Immature natural killer cell (primary cell): ENCODE data around the gene LGALS9B. TPM values are rescaled to one million over a fixed set of nuclear protein-coding genes. Genes with fewer than 3 reads are reported as not detected.
"Not testable (repeated sequence)": the region's sequence is repeated elsewhere in the genome, so short reads cannot be mapped to it uniquely, and the experiment has no call there.

Source experiments
- DNase-seq, 3 donors: peaks; one replicate each; pipeline ENCODE4 v3.0.0; 2022; ENCODE audit warnings: mixed read lengths in 1 of 3
- H3K27ac Mint-ChIP-seq, 6 donors: one replicate each; pipeline ENCODE4 v1.8.0; 2020; ENCODE audit warnings: mixed read lengths in 6 of 6, mild to moderate bottlenecking in 5 of 6, inconsistent platforms in 4 of 6, moderate library complexity in 3 of 6
- H3K27me3 Mint-ChIP-seq, 3 donors: one replicate each; pipeline ENCODE4 v1.8.0; 2020 to 2021; ENCODE audit warnings: low read depth in 3 of 3, mild to moderate bottlenecking in 3 of 3, mixed read lengths in 3 of 3, moderate library complexity in 3 of 3, inconsistent platforms in 1 of 3
- H3K36me3 Mint-ChIP-seq, 3 donors: one replicate each; pipeline ENCODE4 v1.8.0; 2020; ENCODE audit warnings: mixed read lengths in 3 of 3, inconsistent platforms in 2 of 3, mild to moderate bottlenecking in 2 of 3
- H3K4me1 Mint-ChIP-seq, 2 donors: one replicate each; pipeline ENCODE4 v1.8.0; 2020; ENCODE audit warnings: inconsistent platforms in 2 of 2, mild to moderate bottlenecking in 2 of 2, mixed read lengths in 2 of 2, moderate library complexity in 1 of 2
- H3K4me3 Mint-ChIP-seq, 5 donors: one replicate each; pipeline ENCODE4 v1.8.0; 2020; ENCODE audit warnings: mild to moderate bottlenecking in 5 of 5, mixed read lengths in 5 of 5, inconsistent platforms in 3 of 5, moderate library complexity in 3 of 5
- H3K9me3 Mint-ChIP-seq, 6 donors: one replicate each; pipeline ENCODE4 v1.8.0; 2020; ENCODE audit warnings: mild to moderate bottlenecking in 6 of 6, mixed read lengths in 6 of 6, inconsistent platforms in 4 of 6, moderate library complexity in 3 of 6
- polyA plus RNA-seq, 3 donors: library from polyadenylated mRNA; unstranded; fragments of 300-500 nt; fragmentation: Illumina TruSeq; gene quantifications; one replicate each; pipeline ENCODE4 v1.2.3, GENCODE V29; 2021

Gene LGALS9B
- 10 to 100 TPM; 20.9 to 23.8 (median 22.3) TPM for polyA plus RNA-seq

GRCh38 chr17:20467447-20467846, at the start of gene LGALS9B:
LGALS9B (minus strand) TSS chr17:20467539; CDS start chr17:20467470, 69 bp downstream.
- DNase-seq, H3K36me3 Mint-ChIP-seq, H3K27me3 Mint-ChIP-seq, H3K9me3 Mint-ChIP-seq: not testable (repeated sequence)
- H3K4me1 Mint-ChIP-seq = peaks cover 15% of the 10 kb centered on the region in 2 donors
- peak within 1 kb of the TSS; percentile 78 to 99 (median 95) for H3K27ac Mint-ChIP-seq
- H3K4me3 Mint-ChIP-seq = peak within 1 kb of the TSS; percentile 88 to 95 (median 95)

DNA sequence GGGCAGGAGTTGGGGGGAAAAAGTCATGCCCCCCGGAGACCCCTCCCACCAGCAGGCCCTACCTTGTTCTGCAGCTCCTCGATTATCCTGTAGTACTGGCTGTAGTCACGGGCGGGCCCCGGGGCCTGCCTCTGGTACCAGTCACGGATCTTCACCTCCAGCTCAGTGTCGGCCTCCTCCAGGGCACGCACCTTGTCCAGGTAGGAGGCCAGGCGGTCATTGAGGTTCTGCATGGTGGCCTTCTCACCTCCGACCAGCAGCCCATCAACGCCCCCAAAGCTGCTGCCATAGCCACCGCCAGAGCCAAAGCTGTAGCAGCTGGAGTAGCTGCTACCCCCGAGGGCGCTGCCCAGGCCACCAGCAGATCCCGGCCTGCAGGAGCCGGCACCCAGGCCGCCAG, 49.6 kb upstream of the LGALS9B start:
- H3K36me3 Mint-ChIP-seq, H3K9me3 Mint-ChIP-seq, DNase-seq, H3K27ac Mint-ChIP-seq, H3K4me1 Mint-ChIP-seq, H3K4me3 Mint-ChIP-seq, H3K27me3 Mint-ChIP-seq: not testable (repeated sequence)

DNA sequence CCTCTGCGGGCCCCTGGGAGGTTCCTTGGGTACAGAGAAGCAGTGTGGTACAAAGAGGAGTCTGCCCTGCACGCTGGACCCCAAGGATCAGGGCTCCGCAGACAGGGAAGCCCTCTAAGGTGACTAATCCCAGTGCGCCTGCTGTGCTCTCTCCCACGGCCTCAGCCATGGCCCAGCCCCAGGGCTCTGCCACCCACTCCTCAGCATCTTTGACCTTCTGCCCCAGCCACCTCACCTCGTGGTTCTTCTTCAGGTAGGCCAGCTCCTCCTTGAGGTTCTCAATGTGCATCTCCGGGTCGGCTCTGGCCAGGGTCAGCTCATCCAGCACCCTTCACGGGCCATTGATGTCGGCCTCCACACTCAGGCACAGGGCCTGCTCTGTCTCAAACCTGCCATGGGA, 47.8 kb upstream of the LGALS9B start:
- not testable (repeated sequence) for H3K36me3 Mint-ChIP-seq, H3K27ac Mint-ChIP-seq, H3K9me3 Mint-ChIP-seq, DNase-seq, H3K27me3 Mint-ChIP-seq, H3K4me3 Mint-ChIP-seq, H3K4me1 Mint-ChIP-seq

- not testable (repeated sequence) for H3K36me3 Mint-ChIP-seq, H3K27me3 Mint-ChIP-seq, H3K4me3 Mint-ChIP-seq, H3K27ac Mint-ChIP-seq, H3K9me3 Mint-ChIP-seq, DNase-seq, H3K4me1 Mint-ChIP-seq
Measured at GRCh38 chr17:20513539-20513938, 46.2 kb upstream of the LGALS9B start.

DNA sequence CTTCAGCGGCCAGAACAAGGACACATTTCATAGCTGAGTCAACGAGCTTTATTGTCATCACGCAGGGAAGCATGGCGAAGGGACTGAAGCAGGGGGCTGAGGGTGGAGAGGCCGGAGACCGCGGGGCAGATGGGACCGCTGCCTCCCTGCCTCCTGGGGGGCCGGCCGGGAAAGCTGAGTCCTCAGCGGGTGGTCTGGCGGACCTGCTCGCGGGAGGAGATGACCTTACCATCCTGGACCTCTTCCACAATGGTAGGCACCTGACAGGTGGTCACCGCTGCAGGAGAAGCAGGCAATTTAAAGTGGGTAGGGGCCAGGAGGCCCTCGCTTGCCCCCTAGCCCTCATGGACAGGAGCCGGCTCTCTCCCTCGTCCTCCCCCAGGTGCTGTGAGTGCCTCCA, 45.0 kb upstream of the LGALS9B start:
- H3K27me3 Mint-ChIP-seq, H3K27ac Mint-ChIP-seq, H3K36me3 Mint-ChIP-seq, H3K9me3 Mint-ChIP-seq, H3K4me1 Mint-ChIP-seq, H3K4me3 Mint-ChIP-seq, DNase-seq: not testable (repeated sequence)

GRCh38 chr17:20511778-20512177, 44.4 kb upstream of the LGALS9B start:
- not testable (repeated sequence) for H3K4me3 Mint-ChIP-seq, H3K27me3 Mint-ChIP-seq, H3K27ac Mint-ChIP-seq, DNase-seq, H3K4me1 Mint-ChIP-seq, H3K9me3 Mint-ChIP-seq, H3K36me3 Mint-ChIP-seq

- H3K4me1 Mint-ChIP-seq, H3K27ac Mint-ChIP-seq, H3K27me3 Mint-ChIP-seq, H3K9me3 Mint-ChIP-seq, H3K4me3 Mint-ChIP-seq, DNase-seq, H3K36me3 Mint-ChIP-seq: not testable (repeated sequence)
Measured at GRCh38 chr17:20505333-20505732, 38.0 kb upstream of the LGALS9B start.

DNA sequence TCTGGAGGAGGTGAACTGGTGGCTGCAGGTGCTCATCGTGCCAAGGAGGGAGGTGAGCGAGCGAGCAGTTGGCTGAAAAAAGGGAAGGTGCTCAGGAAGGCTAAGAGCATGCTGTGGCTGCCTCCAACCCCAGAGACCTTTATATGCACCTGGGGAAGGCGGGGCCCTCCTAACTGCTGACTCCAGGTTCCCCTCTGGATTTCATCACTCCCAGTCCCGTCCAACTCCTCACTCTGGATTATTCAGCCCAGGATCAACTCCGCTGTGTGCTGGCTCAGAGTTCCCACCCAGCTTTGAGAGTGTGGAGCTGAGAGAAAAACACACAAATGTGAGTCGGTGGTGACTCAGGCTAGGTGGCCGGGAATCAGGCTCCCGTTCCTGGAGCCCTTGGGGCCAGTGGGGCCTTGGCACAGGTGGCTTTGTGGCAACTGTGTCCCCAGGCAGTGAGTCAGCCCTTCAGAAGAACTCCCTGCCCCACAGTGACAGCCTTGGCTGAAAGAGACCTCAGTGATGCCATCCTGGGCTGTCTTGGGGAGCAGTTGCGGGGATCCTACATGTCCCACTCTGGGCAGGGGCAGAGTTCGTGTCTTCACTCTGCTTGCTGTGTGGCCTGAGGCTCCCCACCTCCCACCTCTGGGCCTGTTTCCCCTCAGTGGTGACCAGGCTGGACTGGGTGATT, 37.2 kb upstream of the LGALS9B start:
- not testable (repeated sequence) for H3K36me3 Mint-ChIP-seq, H3K27ac Mint-ChIP-seq, DNase-seq, H3K9me3 Mint-ChIP-seq, H3K4me3 Mint-ChIP-seq, H3K4me1 Mint-ChIP-seq, H3K27me3 Mint-ChIP-seq

DNA sequence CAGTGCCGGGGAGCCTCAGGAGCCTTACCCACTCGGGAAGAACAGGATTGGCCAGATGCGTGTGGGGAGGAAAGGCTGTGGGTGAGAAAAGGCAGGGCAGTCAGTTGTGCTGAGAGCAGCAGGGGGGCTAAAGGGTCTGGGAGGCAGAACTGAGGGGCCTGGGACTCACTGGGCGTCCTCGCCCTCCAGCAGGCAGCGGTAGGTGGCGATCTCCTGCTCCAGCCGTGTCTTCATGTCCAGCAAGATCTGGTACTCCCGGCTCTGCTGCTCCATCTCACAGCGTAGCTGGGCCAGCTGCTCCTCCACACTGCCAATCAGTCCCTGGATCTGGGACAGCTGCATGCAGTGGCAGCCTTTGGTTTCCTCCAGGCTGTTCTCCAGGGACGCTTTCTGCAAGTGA, 34.6 kb upstream of the LGALS9B start:
- H3K27me3 Mint-ChIP-seq, H3K9me3 Mint-ChIP-seq, H3K4me1 Mint-ChIP-seq, H3K36me3 Mint-ChIP-seq, H3K27ac Mint-ChIP-seq, H3K4me3 Mint-ChIP-seq, DNase-seq: not testable (repeated sequence)

GRCh38 chr17:20500346-20500745, 33.0 kb upstream of the LGALS9B start:
- H3K9me3 Mint-ChIP-seq, H3K4me1 Mint-ChIP-seq, H3K36me3 Mint-ChIP-seq, H3K27me3 Mint-ChIP-seq, H3K4me3 Mint-ChIP-seq, DNase-seq, H3K27ac Mint-ChIP-seq: not testable (repeated sequence)

- not testable (repeated sequence) for H3K9me3 Mint-ChIP-seq, H3K27ac Mint-ChIP-seq, H3K4me3 Mint-ChIP-seq, H3K36me3 Mint-ChIP-seq, DNase-seq, H3K4me1 Mint-ChIP-seq, H3K27me3 Mint-ChIP-seq
Measured at GRCh38 chr17:20495420-20495819, 28.1 kb upstream of the LGALS9B start.

DNA sequence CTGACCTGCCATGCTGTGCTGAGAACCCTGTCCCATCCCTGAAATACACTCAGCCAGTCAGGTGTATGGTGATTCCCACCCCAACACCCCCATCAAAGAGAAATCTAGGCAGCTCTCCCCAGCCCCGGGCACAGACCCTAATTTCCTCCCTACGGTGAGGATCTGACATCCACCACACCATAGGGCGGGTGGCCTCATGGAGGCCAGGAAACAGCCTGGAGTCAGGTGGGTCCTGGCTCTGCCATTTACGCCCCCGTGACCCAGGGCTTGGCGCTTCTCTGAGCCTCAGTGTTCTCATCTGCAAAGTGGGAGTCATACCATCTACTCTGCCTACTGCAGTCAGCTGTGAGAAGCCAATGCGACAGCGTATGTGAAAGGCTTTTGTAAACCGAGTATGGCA, 27.4 kb upstream of the LGALS9B start:
- DNase-seq, H3K27me3 Mint-ChIP-seq, H3K36me3 Mint-ChIP-seq, H3K4me1 Mint-ChIP-seq, H3K4me3 Mint-ChIP-seq, H3K27ac Mint-ChIP-seq, H3K9me3 Mint-ChIP-seq: not testable (repeated sequence)

DNA sequence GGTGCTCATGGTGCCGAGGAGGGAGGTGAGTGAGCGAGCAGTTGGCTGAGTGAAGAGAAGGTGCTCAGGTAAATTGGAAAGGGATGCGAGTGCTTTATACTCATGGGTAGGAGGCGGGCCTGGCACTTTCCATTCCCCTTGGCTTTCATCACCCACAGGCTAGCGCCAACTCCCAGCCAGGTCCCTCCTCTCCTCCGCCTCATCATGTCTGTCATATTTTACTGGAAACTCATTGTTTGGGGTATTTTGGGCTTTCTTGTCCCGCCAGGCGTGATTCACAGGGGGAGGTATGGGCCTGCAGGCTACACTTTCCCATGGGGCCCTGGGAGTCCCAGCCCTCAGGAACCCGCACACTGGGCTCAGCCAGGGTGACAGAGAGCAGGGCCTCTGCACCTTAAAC, 26.8 kb upstream of the LGALS9B start:
- H3K4me1 Mint-ChIP-seq, H3K27ac Mint-ChIP-seq, DNase-seq, H3K27me3 Mint-ChIP-seq, H3K4me3 Mint-ChIP-seq, H3K36me3 Mint-ChIP-seq, H3K9me3 Mint-ChIP-seq: not testable (repeated sequence)

DNA sequence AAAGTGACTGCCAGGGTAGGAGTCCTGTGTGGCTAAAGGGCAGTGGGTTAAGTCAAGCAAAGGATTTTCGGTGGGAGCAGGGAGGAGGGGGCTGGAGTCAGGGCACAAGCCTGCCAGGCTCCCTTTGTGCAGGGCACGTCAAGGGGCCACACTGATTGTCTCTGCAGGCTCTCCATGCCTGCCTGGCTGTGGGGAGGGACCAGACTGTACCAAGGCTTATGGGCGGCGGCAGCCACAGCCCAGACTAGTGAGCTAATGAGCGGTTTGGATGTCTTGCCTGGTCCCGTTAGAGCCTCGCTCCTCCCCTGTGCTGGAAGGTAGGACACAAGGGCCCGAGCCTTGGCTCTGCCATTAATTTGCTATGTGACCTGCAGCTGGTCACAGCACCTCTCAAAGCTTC, 25.6 kb upstream of the LGALS9B start:
- H3K9me3 Mint-ChIP-seq, H3K4me3 Mint-ChIP-seq, H3K36me3 Mint-ChIP-seq, H3K27me3 Mint-ChIP-seq, H3K27ac Mint-ChIP-seq, DNase-seq, H3K4me1 Mint-ChIP-seq: not testable (repeated sequence)

GRCh38 chr17:20492099-20492498, 24.8 kb upstream of the LGALS9B start:
- H3K4me3 Mint-ChIP-seq, H3K4me1 Mint-ChIP-seq, H3K27ac Mint-ChIP-seq, H3K36me3 Mint-ChIP-seq, H3K9me3 Mint-ChIP-seq, DNase-seq, H3K27me3 Mint-ChIP-seq: not testable (repeated sequence)
